Activated CD4-positive, alpha-beta T cell treated with anti-CD3 and anti-CD28 coated beads, Interleukin-2, amount 50 U/mL, for 24 hours (primary cell): ENCODE results near the gene MPDU1.
"Not testable (repeated sequence)": the region's sequence is repeated elsewhere in the genome, so short reads cannot be mapped to it uniquely, and the experiment has no call there.

Experiments
- DNase-seq, 2 donors: peaks; one replicate each; pipeline ENCODE4 v3.0.0-alpha.2; 2020; ENCODE audit warnings: low read depth in 1 of 2, low spot score in 1 of 2

Gene MPDU1

DNA sequence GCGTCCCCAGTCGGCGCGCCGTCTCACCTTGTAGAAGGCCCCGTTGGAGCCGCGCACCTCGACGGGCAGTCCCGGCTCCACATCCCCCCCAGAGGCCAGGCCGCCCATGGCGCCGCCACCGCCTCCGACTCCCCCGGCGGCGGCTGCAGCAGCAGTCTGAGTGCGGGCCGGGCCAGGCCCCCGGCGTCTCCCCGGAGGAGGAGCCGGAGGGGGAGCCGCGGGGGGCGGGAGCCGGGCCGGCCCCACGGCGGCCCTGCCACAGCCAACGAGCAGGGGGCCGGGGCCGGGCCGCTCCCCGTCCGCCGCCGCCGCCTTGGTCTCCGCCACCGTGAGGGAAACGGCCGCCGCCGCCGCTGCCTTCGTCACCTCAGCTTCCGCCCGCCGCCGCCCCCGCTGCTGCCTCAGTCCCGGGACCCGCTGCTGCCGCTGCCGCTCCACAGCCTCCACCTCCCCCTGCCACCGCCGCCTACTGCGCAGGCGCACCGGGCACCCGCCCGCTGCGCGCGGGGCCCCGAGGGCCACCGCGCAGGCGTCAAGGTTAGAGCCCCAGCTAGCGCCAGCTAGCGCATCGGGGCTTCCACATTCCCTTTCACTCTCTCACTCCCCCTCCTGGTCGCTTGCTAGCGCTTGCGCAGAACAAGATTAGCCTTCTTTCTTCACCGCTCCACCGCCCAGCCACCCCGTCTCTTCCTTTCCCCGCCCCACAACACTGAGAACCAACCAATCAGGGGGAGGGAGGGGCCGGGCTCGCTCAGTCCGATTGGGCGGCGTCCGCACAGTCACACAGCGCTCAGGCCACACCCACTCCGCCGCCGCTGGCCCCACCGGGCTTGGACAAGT is 31.0 kb downstream of the MPDU1 start, which contains the start of gene FXR2:
FXR2 (minus strand) TSS at position 473 of the 840 bp plus-strand sequence; CDS start at position 108, 365 bp downstream.
- DNase-seq = peak; percentile 95 to 99

DNA sequence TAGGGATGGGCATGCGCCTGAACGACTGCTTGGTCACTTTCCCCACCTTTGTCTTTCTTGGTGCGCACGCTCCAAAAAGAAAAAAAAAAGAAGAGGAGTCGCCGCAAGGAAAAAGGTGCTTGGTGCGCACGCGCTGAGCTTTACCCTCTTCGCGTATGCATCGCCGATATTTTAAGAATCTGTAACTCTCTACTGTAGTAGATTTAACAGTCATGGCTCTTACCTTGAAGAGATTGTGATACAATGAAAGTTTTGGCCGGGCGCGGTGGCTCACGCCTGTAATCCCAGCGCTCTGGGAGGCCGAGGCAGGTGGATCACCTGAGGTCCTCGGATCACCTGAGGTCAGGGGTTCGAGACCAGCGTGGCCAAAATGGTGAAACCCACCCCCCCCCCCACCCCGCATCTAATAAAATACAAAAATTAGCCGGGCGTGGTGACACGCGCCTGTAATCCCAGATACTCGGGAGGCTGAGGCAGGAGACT is 31.7 kb downstream of the MPDU1 start:
- no peak for DNase-seq

DNA sequence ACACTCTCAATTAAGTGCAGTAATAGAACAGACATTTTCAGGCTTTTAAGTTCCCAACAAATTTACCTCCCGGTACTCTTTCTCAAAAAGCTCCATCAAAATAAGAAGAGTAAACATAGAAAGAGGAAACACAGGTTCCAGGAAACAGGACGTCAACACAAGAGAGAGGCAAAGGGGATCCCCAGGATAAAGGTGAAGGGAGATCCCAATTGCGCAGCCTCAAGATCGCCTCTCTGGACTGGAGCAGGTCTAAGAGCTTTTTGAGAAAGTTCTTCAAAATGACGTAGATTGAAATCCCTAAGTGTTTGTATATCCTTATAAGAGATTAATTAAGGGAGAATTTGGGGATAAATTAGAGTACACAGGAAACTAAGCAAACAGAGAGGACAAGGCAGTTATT is 35.0 kb downstream of the MPDU1 start:
- DNase-seq = no peak

GRCh38 chr17:7620835-7621234 is 37.2 kb downstream of the MPDU1 start:
- no peak for DNase-seq

- DNase-seq = no peak
These were observed 40.0 kb downstream of the MPDU1 start for GRCh38 chr17:7623661-7624060.

- DNase-seq = not testable (repeated sequence)
These were observed 42.1 kb downstream of the MPDU1 start for GRCh38 chr17:7625749-7626148.

DNA sequence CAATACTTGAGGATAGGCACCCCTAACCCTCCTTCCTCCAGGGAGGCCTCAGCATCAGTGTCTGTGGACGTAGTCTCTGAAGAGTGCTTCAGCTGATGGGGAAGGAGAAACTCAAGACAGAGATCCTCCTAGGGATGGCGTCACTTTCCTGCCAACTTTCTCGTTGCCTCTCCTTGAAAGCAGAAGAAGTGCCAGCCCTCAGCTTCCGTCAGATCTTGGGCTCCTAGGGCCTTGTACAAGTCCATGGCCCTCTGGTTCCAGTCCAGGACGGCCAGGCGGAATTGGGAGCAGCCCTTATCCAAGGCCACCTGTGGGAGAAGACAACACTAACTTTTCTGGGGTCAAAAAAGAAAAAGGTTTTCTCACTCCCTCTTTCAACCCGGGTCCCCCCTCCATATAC is 42.7 kb downstream of the MPDU1 start:
- no peak for DNase-seq

GRCh38 chr17:7626956-7627249 is 43.3 kb downstream of the MPDU1 start:
- DNase-seq = no peak

DNA sequence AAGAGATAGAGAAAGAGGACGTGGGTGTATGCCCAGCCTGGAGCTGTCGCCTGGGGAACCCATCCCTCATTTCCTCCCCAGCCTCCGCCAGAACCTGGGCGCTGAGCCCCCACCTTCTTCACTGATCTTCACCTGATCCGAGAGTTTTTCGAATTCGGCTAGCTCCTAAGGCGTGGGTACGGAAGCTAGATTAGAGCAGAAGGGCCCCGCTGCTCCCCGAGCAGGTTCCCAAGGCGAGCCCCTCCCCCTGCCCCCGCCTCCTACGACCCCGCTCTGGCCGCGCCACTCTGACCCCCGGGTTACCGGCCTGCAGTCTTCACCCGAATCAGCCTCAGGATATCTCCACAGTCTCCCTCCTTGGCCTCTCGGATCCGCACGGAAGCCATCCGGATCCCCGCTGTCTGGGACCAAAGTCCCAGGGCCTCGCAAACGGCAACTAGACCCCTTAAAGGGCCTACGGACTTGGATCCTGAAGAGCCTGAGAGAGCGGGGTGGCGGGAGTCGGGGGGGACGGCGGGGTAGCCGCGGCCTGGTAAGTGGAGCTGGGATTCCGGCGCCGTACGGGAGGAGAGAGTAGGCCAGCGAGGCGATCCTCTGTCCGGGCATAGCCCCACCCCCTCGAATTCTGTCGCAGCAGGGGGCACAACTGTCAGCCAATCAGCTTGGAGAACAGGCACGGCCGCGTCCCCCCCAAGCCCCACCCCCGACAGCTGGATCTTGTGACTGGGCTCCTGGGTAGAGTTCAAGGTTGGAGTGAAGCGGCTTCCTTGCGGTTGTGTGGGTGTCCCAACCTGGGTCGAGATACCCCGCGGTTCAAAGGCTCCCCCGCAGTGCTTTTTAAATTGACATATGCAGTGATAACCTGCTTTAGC is 43.8 kb downstream of the MPDU1 start, which contains the start of gene SAT2:
SAT2 (minus strand) TSS at position 572 of the 872 bp plus-strand sequence; CDS start at position 386, 186 bp downstream.
- DNase-seq = peak; percentile 52 to 82

DNA sequence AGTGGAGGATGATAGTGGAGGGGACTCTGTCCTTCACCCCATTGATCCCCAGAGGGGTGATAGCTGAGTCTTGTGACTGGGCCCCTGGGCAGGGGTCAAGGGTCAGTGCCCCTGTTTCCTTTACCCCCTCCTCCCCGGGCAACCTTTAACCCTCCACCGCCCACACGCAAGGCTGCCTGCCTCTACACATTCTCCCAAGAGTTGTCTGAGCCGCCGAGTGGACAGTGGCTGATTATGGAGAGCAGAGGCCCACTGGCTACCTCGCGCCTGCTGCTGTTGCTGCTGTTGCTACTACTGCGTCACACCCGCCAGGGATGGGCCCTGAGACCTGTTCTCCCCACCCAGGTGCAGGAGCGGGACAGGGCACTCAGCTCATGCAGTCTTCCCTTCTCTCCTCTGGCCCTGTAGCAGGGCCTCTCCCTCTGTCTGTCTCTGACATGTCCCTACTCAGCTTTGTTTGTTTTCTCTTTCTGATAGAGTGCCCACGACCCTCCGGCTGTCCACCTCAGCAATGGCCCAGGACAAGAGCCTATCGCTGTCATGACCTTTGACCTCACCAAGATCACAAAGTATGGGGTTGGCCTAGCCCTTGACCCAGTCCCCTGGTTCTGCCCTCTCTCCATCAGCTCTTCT is 46.4 kb downstream of the MPDU1 start, which contains the start of gene SHBG:
SHBG (plus strand) TSS at position 197 of the 633 bp plus-strand sequence; CDS start at position 235, 38 bp downstream.
- DNase-seq = no peak

GRCh38 chr17:7631398-7632380 is 48.0 kb downstream of the MPDU1 start:
- DNase-seq = no peak

GRCh38 chr17:7632492-7632894 is 48.8 kb downstream of the MPDU1 start:
- DNase-seq = no peak

DNA sequence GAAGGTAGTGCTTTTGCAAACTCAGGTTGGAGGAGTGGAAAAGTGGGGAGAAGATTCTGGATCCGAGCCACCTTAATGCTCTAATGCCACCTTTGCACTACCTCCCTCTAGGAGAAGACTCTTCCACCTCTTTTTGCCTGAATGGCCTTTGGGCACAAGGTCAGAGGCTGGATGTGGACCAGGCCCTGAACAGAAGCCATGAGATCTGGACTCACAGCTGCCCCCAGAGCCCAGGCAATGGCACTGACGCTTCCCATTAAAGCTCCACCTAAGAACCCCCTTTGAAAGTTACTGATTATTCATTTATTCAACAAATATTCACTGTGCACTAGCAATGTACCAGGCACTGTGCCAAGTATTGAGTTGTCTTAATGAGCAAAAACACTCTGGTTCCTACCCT is 49.4 kb downstream of the MPDU1 start:
- DNase-seq = no peak

DNA sequence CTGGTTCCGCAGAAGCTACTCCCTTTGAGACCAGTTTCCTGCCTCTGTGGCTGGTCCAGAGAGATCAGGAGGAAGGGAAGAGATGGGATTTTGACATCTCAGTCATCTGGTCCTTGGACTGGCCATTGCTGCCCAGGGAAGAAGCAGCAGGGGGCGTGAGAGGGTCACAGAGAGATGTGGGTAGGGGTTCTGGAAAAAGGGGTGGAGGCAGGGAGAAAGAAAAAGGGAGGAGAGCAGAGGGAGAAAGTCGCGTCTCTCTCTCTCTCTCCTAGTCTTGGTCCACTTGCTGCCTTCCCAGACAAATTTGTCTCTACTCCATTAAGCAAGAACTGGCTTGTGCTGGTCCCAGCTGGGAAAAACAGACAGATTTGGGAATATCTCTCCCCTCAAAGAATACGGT is 50.7 kb downstream of the MPDU1 start:
- DNase-seq = no peak

GRCh38 chr17:7636163-7636562 is 52.5 kb downstream of the MPDU1 start:
- no peak for DNase-seq
